Pancreas (tissue), 10 donors: ENCODE data around the gene TFR2. TPM values are rescaled to one million over a fixed set of nuclear protein-coding genes. Genes with fewer than 3 reads are reported as not detected.

Source experiments
- ATAC-seq, 4 donors: fragments of 200-7000 bp; cut with Tn5 transposase; one replicate each; pipeline versions ENCODE4 v1.8.0 to v1.9.1; 2020; ENCODE audit warnings: mild to moderate bottlenecking in 4 of 4, moderate library complexity in 4 of 4
- DNase-seq, 6 donors: peaks; one replicate each; pipeline ENCODE4 v3.0.0-alpha.2; 2020
- FAIRE-seq: peaks from 2 replicates; lab custom pipeline; 2012; peaks lifted over from hg19 to GRCh38; lab: Jason Lieb, UNC
- H3K27ac ChIP-seq, 4 donors: fragments of 200-600 bp; sonication (generic); 1 replicate in 3 of 4; 2 replicates in 1 of 4; pipeline versions ENCODE4 v1.5.0 to v1.8.0; 2020
- H3K27me3 ChIP-seq, 4 donors: fragments of 200-600 bp; one replicate each; pipeline ENCODE4 v1.8.0; 2021
- H3K36me3 ChIP-seq, 3 donors: fragments of 200-600 bp; sonication (generic) in 1 of 3; one replicate each; pipeline versions ENCODE4 v1.5.0 to v1.8.0; 2020 to 2021
- H3K4me1 ChIP-seq, 3 donors: fragments of 200-600 bp; one replicate each; pipeline ENCODE4 v1.8.0; 2021
- H3K4me3 ChIP-seq, 4 donors: fragments of 200-600 bp; sonication (generic) in 2 of 4; one replicate each; pipeline versions ENCODE4 v1.5.0 to v1.8.0; 2020 to 2021
- H3K9me3 ChIP-seq, 4 donors: fragments of 200-600 bp; one replicate each; pipeline ENCODE4 v1.8.0; 2021
- CTCF ChIP-seq, 4 donors: fragments of 200-600 bp; sonication (generic) in 3 of 4; IDR thresholded peaks; one replicate each; pipeline versions ENCODE4 v1.5.0 to v1.8.0; 2021; ENCODE audit warnings: antibody characterized with exemption in 4 of 4
- WGBS, 2 donors: extraction: QIAGEN DNeasy Blood & Tissue Kit; methylation state at CpG; one replicate each; pipeline ENCODE4 v1.1.7; 2013; 5-methylcytosine and 5-hydroxymethylcytosine counted together
- intact Hi-C, 3 donors: fragments of 100-400 bp; cut with DNase I; formaldehyde crosslinking; loops; one replicate each; pipeline versions ENCODE4 v1.11.1 to v1.14.2; 2022
- polyA plus RNA-seq, 2 donors: library from polyadenylated mRNA; stranded (reverse); fragments of 200-250 nt; gene quantifications; one replicate each; pipeline ENCODE4 v1.2.3, GENCODE V29; 2013
- total RNA-seq, 6 donors: library from RNA; stranded (reverse); fragmentation: NEBNext Ultra II Directional in 4 of 6; extraction: Animal tissue kit (Norgen Biotek cat#: 25700) in 4 of 6; gene quantifications; one replicate each; pipeline versions ENCODE4 v1.2.1 to v1.2.4, GENCODE V29; 2021 to 2023
- donor health status: healthy with polysubstance abuse.
- donor health status: DM: no; HTN: no; CAD: no; lungs with moderate emphysema.
- donor health status: DM: no; HTN: no; CAD: no.
- donor health status: control.
- donor health status: control.
- donor health status: Bipolar disorder and iron deficiency.
- donor health status: DM: yes; HTN: yes; CAD: no.
- donor health status: DM: no; HTN: no; CAD: no.
- donor health status: DM: no; HTN: no; CAD: no.
- donor health status: DM: yes; HTN: yes; CAD: no.

The TFR2 gene
- total and polyA plus RNA-seq, 8 donors, result 0.28 to 1.2 (median 1.0) TPM

DNA sequence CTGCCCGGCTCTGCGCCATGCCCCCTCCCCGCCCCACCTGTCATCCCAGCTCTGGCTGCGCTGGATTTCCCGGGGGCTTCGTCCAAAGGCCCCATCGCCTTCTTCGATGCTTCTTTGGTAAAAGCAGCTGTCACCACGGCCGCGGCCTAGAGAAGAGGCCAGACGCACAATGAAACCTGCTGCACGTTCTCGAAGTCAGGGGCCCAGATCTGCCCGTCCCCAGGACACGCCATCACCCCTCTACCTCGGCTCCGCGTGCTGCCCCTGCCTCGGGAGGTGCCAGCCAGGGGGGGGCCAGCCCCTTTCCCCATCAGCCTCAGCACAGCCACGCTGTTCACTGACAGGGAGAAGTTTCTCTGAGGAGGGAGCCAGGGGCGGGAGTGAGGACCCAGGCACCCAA is 45.9 kb upstream of the TFR2 start:
- no peak for TF ChIP-seq CTCF (IDR thresholded peaks at IDR 0.05)
- no peak overlapping the region for H3K4me3 ChIP-seq
- H3K27me3 ChIP-seq, result no peaks in the 10 kb centered on the region
- no peaks in the 10 kb centered on the region for H3K9me3 ChIP-seq
- FAIRE-seq (no peak), DNase-seq (peak in 2 of 6 donors; percentile 50 to 68), ATAC-seq (no peak)
- 88 to 95% methylated on average over 19 to 22 of the region's 22 CpGs for WGBS, 2 donors
- peaks cover 6 to 10% (median 9%) of the 10 kb centered on the region in 3 donors for H3K4me1 ChIP-seq
- peaks cover 0 to 61% (median 44%) of the 10 kb centered on the region in 3 donors for H3K36me3 ChIP-seq
- intact Hi-C loops, result loop anchor here in 1 of 3 donors (10.0 kb wide), 2 partner anchors 122 to 222 kb away; partner anchors contain the start of gene SPACDR
- H3K27ac ChIP-seq, result no peak overlapping the region

GRCh38 chr7:100686822-100687211 is 45.5 kb upstream of the TFR2 start:
- H3K36me3 ChIP-seq, result peaks cover 0 to 63% (median 46%) of the 10 kb centered on the region in 3 donors
- no peak for FAIRE-seq
- no peak for ATAC-seq
- TF ChIP-seq CTCF (IDR thresholded peaks at IDR 0.05), result no peak
- no peaks in the 10 kb centered on the region for H3K9me3 ChIP-seq
- H3K4me1 ChIP-seq, result peaks cover 1 to 8% (median 5%) of the 10 kb centered on the region in 3 donors
- WGBS, 2 donors, result 92 to 93% methylated on average over 17 of the region's 17 CpGs
- intact Hi-C loops, result loop anchor here in 1 of 3 donors (10.0 kb wide), 2 partner anchors 122 to 222 kb away; partner anchors contain the start of gene SPACDR
- H3K27me3 ChIP-seq, result no peaks in the 10 kb centered on the region
- H3K27ac ChIP-seq, result no peak overlapping the region
- no peak overlapping the region for H3K4me3 ChIP-seq
- DNase-seq, result no peak

- no peak for FAIRE-seq
- WGBS, 2 donors, result 87 to 88% methylated on average over 33 of the region's 33 CpGs
- Histone ChIP-seq H3K4me1 (peaks cover 0 to 4% (median 0%) of the 10 kb centered on the region in 3 donors), H3K27ac (no peak overlapping the region), H3K9me3 (no peaks in the 10 kb centered on the region), H3K4me3 (no peak overlapping the region), H3K36me3 (peaks cover 0 to 68% (median 51%) of the 10 kb centered on the region in 3 donors), H3K27me3 (no peaks in the 10 kb centered on the region)
- DNase-seq, result peak in 2 of 6 donors; percentile 60 to 74
- no peak for ATAC-seq
- intact Hi-C loops, result loop anchor here in 1 of 3 donors (10.0 kb wide), 2 partner anchors 122 to 222 kb away; partner anchors contain the start of gene SPACDR
- TF ChIP-seq CTCF (IDR thresholded peaks at IDR 0.05), result no peak
Observed at GRCh38 chr7:100686201-100686821, 45.0 kb upstream of the TFR2 start.

GRCh38 chr7:100685631-100686145 is 44.3 kb upstream of the TFR2 start:
- WGBS, 2 donors, result 92 to 95% methylated on average over 16 to 17 of the region's 17 CpGs
- H3K9me3 ChIP-seq, result no peaks in the 10 kb centered on the region
- peaks cover 0 to 71% (median 51%) of the 10 kb centered on the region in 3 donors for H3K36me3 ChIP-seq
- no peaks in the 10 kb centered on the region for H3K4me1 ChIP-seq
- ATAC-seq (no peak), DNase-seq (no peak), FAIRE-seq (no peak)
- no peak overlapping the region for H3K27ac ChIP-seq
- H3K4me3 ChIP-seq, result no peak overlapping the region
- no peak for TF ChIP-seq CTCF (IDR thresholded peaks at IDR 0.05)
- H3K27me3 ChIP-seq, result no peaks in the 10 kb centered on the region
- intact Hi-C loops, result loop anchor here in 1 of 3 donors (10.0 kb wide), 2 partner anchors 121 to 221 kb away; partner anchors contain the start of gene SPACDR
